ENCODE results near the gene OXCT2.
"Not testable (repeated sequence)": the region's sequence is repeated elsewhere in the genome, so short reads cannot be mapped to it uniquely, and the experiment has no call there.

Gene OXCT2

DNA sequence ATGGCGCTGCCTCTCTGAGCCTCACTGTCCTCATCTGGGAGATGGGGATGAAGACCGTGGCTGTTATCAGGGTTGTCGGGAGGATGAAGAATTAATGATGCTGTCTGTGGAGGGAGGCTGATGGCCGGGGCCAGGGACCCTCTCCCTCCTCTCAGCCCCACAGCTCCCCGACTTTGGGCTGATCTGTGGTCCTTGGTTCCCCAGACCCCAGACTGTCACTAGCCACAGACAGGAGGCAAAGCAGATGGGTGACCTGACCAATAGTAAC is 15.9 kb upstream of the OXCT2 start:
- DNase-seq, result not testable (repeated sequence)

DNA sequence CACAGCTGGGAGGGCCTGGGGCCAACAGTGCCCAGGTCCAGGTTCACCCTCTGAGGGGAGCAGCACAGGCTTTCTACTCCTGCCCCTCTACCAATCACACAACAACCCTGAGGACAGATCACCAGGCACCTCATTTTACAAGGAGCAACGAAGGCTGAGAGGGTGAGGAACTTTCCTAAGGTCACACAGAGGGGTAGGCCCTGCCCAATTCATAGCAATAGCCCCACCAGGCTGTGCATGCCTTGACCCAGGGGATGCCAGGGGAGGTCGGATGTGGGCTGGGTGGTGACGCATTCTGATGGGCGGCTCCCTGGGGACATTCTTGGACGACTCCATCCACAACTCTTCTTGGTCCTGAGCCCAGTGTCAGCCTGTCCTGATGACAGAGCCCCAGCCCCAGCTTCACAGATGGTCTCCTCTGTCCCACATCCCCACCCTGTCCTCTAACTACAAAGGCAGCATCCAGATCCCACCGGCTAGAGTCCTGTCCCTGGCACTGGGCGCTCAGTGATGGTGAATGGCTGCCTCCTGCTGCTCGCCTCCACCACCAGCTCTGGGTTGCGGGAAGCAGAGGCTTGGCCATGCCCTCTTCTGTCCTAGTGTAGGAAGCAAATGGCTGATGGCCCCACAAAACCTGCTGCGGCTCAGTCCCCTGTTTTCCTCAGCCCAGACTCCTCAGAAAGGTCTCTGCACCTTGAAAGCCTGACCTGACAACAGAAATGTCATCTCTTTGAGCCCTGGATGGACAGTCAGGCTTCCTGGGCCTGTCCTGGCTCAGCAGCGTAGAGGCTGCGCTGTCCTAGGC is 15.4 kb upstream of the OXCT2 start:
- not testable (repeated sequence) for DNase-seq

DNA sequence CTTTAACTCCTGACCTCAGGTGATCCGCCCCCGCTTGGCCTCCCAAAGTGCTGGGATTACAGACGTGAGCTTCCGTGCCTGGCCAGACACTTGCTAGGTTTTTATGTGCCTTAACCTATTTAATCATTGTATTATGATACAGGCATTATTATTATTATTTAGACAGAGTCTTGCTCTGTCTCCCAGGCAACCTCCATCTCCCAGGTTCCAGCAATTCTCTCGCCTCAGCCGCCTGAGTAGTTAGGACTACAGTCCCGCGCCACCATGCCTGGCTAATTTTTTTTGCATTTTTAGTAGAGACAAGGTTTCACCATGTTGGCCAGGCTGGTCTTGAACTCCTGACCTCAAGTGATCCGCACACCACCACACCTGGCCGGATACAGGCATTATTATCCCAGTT is 11.5 kb upstream of the OXCT2 start:
- DNase-seq, result not testable (repeated sequence)

DNA sequence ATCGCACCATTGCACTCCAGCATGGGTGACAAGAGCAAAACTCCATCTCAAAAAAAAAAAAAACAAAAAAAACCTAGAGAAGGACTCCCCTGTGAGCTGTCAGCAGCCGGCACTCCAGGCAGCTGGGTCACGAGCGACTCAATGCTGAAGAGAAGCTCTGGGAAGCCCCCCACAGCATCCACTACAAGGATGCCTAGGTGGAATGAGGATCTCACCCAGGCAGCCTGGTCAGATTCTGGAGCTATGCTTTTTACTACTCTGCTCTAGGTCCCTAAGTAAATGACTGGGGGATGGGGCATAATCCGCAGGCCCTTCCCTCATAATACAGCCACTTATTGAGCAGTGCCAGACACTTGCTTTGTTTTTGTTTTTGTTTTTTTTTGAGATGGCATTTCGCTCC is 11.0 kb upstream of the OXCT2 start:
- DNase-seq, result no peak

DNA sequence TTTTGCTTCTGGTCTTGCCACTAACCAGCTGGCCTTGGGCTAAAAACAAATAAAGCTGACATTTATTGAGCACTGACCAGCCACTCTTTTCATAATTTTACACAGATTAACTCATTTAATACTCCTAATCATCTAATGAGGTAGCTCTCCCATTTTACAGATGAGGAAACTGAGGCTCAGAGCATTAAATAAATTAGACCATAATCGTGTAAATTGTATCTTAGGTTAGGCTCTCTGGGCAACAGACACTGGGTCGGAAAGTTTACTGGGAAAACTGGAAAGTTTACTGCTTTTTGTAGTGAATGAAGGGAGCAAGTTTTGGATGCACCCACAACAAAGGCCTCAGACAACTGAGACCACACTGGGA is 10.2 kb upstream of the OXCT2 start:
- no peak for DNase-seq

DNA sequence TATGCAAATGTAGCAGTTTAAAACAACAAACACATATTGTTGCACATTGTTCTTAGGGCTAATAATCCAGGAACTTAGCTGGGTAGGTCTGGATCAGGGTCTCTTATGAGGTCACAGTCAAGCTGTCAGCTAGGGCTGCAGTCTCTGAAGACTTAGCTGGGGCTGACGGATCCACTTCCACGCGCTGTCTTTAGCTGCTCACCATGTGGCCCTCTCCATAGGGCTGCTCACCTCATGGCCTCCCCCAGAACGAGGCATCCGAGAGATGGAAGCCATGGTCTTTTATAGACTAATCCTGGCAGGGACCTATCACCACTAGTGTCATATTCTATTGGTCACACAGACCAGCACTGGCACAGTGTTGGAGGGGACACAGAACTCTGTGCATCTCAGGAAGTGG is 8.7 kb upstream of the OXCT2 start:
- no peak for DNase-seq

- DNase-seq, result no peak
These were observed 8.0 kb upstream of the OXCT2 start for GRCh38 chr1:39779137-39779536.

GRCh38 chr1:39778463-39779099 is 7.4 kb upstream of the OXCT2 start:
- DNase-seq, result not testable (repeated sequence)

- DNase-seq, result not testable (repeated sequence)
These were observed 6.7 kb upstream of the OXCT2 start for GRCh38 chr1:39777896-39778295.

DNA sequence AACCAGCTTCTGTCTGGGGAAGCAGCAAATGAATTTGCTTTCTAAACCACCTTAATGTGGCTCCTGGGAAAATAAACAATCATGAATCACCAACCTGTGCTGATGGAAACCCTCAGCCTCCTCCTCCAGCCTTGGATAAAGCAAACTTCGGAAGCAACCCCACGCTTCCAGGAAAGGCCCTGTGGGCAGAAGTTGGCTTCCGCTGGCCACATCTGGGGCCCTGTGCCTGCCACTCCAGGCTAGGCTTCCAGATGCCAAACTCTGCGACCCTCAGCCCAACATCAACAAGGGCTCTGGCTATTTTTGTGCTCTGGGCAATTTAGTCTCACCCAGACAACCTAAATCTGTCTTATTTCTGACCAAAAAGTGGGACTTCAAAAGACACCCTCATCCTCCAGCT is 6.2 kb upstream of the OXCT2 start:
- no peak for DNase-seq

- no peak for DNase-seq
These were observed 5.7 kb upstream of the OXCT2 start for GRCh38 chr1:39776886-39777285.

- DNase-seq, result no peak
These were observed 5.2 kb upstream of the OXCT2 start for GRCh38 chr1:39776400-39776713.

GRCh38 chr1:39775676-39776399 is 4.7 kb upstream of the OXCT2 start:
- DNase-seq, result not testable (repeated sequence)

GRCh38 chr1:39775141-39775540 is 4.0 kb upstream of the OXCT2 start:
- DNase-seq, result not testable (repeated sequence)

- DNase-seq, result not testable (repeated sequence)
These were observed 2.3 kb upstream of the OXCT2 start for GRCh38 chr1:39773369-39773979.

DNA sequence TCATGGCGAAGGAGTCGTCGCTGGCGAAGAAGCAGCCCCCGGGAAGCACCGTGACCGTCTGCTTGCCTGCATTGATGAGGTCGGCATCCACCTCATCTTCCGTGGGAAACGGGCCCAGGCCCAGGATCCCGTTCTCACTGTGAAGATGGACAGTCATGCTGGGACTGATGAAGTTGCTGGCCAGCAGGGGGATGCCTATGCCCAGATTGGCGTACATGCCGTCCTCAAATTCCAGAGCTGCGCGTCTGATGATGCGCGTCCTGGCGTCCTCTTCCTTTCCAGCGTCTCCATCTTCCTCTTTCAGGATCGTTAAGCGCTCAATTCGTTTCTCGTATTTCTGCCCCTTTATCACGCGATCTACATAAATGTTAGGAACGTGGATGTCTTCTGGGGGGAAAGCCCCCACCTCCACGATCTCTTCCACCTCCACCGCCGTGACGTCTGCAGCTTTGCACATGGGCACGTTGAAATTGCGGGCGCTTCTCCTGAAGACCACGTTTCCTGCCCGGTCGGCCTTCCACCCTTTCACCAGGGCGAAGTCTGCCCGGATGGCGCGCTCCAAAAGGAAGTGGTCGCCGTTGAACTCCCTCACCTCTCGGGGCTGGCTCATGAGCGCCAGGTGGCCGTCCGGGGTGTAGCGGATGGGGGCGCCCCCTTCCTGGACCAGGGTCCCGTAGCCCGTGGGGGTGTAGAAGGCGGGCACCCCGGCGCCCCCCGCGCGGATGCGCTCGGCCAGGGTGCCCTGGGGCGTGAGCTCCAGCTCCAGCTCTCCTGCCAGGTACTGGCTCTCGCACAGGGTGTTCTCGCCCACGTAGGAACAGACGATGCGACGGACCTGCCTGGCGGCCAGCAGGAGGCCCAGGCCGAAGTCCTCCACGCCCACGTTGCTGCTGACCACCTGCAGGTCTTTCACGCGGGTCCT is 787 bp downstream of the OXCT2 start:
- DNase-seq, result not testable (repeated sequence)

- not testable (repeated sequence) for DNase-seq
These were observed 1.6 kb downstream of the OXCT2 start for GRCh38 chr1:39769502-39769901.

DNA sequence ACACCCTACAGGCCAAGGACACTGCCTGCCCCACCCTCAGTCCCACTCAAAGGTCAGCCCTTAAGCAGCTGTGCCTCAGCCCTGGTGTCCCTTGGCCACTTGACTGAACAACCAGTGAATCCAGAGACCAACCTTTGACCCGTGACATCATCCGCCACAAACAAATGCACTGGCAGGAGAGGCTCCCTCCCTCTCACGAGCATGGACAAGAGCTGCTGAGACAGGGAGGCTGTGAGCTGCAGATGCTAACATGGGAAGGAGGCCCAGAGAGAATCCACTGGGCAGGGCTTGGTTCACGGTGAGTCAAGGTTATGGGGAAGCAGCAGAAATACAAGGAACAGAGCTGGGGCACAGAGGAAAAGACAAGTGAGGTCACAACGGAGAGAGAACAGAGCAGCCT is 4.7 kb downstream of the OXCT2 start:
- not testable (repeated sequence) for DNase-seq

DNA sequence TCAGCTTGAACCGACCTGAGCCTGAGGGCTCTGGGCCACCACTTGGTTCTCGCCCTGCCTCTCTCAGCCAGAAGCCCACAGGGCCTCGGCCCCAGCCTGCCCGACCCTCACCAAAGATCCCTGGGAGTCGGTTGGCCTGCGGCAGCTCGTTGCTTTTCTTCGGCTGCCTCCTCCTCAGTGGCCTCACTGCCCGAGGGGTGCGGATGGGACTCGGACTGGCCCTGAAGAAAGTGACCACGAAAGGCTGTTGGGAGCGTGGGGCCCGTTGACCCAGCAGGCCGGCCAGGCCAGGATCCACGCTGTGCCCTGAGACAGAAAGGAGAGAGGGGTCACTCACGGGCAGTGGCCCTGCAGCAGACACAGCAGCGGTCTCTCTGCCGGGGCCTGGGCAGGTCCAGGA is 6.6 kb downstream of the OXCT2 start:
- not testable (repeated sequence) for DNase-seq

DNA sequence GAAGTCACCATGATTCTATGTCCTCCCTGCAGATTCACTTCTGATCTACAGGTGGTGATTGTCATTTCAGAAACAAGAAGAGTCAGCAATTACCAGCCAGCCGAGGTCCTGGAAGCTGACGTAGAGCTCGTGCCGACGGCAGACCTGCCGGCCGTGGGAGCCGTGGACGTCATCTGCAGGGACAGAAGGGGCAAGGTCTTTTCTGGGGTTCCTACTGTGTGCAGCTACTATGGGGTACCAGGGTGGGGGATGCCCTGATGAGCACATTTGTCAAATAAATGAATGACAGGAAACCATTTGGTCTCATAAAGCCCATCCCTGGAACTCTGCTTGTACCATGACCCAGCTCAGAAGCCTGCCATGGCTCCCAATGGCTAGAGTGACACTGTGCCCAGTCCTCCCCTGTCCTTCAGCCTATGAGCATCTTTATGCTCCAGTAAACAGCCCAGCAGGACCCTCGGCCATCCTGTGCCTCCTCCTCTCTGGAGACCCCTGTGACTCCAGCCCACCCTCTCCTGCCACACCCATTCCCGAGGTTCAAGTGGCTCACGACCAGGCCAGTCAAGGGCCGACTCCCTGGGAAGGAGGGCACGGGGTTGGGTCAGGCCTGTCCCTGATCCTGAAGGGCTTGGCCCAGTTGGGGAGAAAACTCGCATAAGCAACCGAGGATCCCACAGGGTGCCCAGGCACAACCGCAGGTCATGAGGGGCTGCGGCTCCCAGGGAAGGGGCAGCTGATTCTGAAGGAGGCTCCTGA is 7.4 kb downstream of the OXCT2 start:
- DNase-seq, result not testable (repeated sequence)

GRCh38 chr1:39762550-39763540 is 8.3 kb downstream of the OXCT2 start:
- DNase-seq, result no peak
